HepG2 (cell line): ENCODE data around the gene SLC25A25. TPM values are rescaled to one million over a fixed set of nuclear protein-coding genes. Genes with fewer than 3 reads are reported as not detected.

ENCODE experiments used
- DMAP1 ChIP-seq: IDR thresholded peaks from 2 replicates; pipeline ENCODE4 v1.6.1; 2016
- GATAD2A ChIP-seq: IDR thresholded peaks from 2 replicates; pipeline ENCODE4 v1.6.1; 2016
- HMG20A ChIP-seq: IDR thresholded peaks from 2 replicates; pipeline ENCODE4 v1.6.1; 2016; ENCODE audit warnings: borderline replicate concordance
- KAT7 ChIP-seq: IDR thresholded peaks from 2 replicates; pipeline ENCODE4 v1.6.1; 2018; ENCODE audit warnings: borderline replicate concordance, missing compliant biosample characterization
- KDM6A ChIP-seq: IDR thresholded peaks from 2 replicates; pipeline ENCODE4 v1.6.1; 2016; ENCODE audit warnings: low read depth
- MED1 ChIP-seq: sonication (generic); formaldehyde crosslinking; IDR thresholded peaks from 2 replicates; pipeline ENCODE4 v1.4.0; 2020; ENCODE audit warnings: missing genetic modification reagents
- NR2C2 ChIP-seq: sonication (generic); formaldehyde crosslinking; IDR thresholded peaks from 2 replicates; pipeline ENCODE4 v1.4.0; 2020; ENCODE audit warnings: missing genetic modification reagents, mild to moderate bottlenecking, moderate library complexity, borderline replicate concordance
- NR2F6 ChIP-seq, 2 experiments: IDR thresholded peaks; 2 replicates each; pipeline ENCODE4 v1.6.1; 2016; ENCODE audit warnings: antibody characterized with exemption in 1 of 2, mild to moderate bottlenecking in 1 of 2
- NRL ChIP-seq: sonication (generic); formaldehyde crosslinking; IDR thresholded peaks from 2 replicates; pipeline ENCODE4 v1.5.0; 2020; ENCODE audit warnings: missing genetic modification reagents, mild to moderate bottlenecking, moderate library complexity, borderline replicate concordance
- SOX6 ChIP-seq, 2 experiments: fragments of 450-650 bp in 1 of 2; sonication (generic) in 1 of 2; formaldehyde crosslinking in 1 of 2; IDR thresholded peaks; 2 replicates each; pipeline versions ENCODE4 v1.4.0 to v1.6.1; 2017 to 2020; ENCODE audit warnings: antibody characterized with exemption in 1 of 2, mild to moderate bottlenecking in 1 of 2, missing genetic modification reagents in 1 of 2
- TCF7L2 ChIP-seq: IDR thresholded peaks from 2 replicates; pipeline ENCODE4 v1.6.1; 2011; ENCODE audit warnings: mild to moderate bottlenecking, low read depth, low read length, moderate library complexity
- THAP11 ChIP-seq: IDR thresholded peaks from 2 replicates; pipeline ENCODE4 v1.6.1; 2016; ENCODE audit warnings: missing biosample characterization, missing genetic modification reagents
- ZBTB7A ChIP-seq: sonication (generic); formaldehyde crosslinking; IDR thresholded peaks from 2 replicates; pipeline ENCODE4 v1.8.0; 2022; ENCODE audit warnings: mild to moderate bottlenecking, missing genetic modification reagents
- ZNF101 ChIP-seq: sonication (generic); formaldehyde crosslinking; IDR thresholded peaks from 2 replicates; pipeline ENCODE4 v1.4.0; 2020; ENCODE audit warnings: mild to moderate bottlenecking, low read depth, missing genetic modification reagents, borderline replicate concordance
- ZNF143 ChIP-seq: sonication (generic); formaldehyde crosslinking; IDR thresholded peaks from 2 replicates; pipeline ENCODE4 v1.4.0; 2020; ENCODE audit warnings: missing genetic modification reagents
- ZNF382 ChIP-seq: sonication (generic); formaldehyde crosslinking; IDR thresholded peaks from 2 replicates; pipeline ENCODE4 v1.5.0; 2020; ENCODE audit warnings: missing genetic modification reagents, mild to moderate bottlenecking, borderline replicate concordance
- ZNF546 ChIP-seq: sonication (generic); formaldehyde crosslinking; conservative IDR thresholded peaks from 2 replicates; pipeline ENCODE4 v1.8.1; 2023; ENCODE audit warnings: mild to moderate bottlenecking, missing genetic modification reagents
- ZNF564 ChIP-seq: sonication (generic); formaldehyde crosslinking; IDR thresholded peaks from 2 replicates; pipeline ENCODE4 v1.8.1; 2023; ENCODE audit warnings: mild to moderate bottlenecking, missing genetic modification reagents
- ZNF598 ChIP-seq: sonication (generic); formaldehyde crosslinking; IDR thresholded peaks from 2 replicates; pipeline ENCODE4 v1.5.1; 2020; ENCODE audit warnings: mild to moderate bottlenecking, missing genetic modification reagents, borderline replicate concordance
- ZNF75D ChIP-seq: sonication (generic); formaldehyde crosslinking; IDR thresholded peaks from 2 replicates; pipeline ENCODE4 v1.8.1; 2023; ENCODE audit warnings: missing genetic modification reagents, mild to moderate bottlenecking, borderline replicate concordance
- polyA plus RNA-seq, 8 experiments: library from polyadenylated mRNA; depleted of rRNA in 3 of 8; stranded (reverse) in 7 of 8; unstranded in 1 of 8; fragments of >200 nt; fragmentation: Illumina TruSeq in 4 of 8; extraction: Trizol in 4 of 8; gene quantifications; 2 replicates each; pipeline versions ENCODE4 v1.2.1 to v1.2.3, GENCODE V29; 2011 to 2016; ENCODE audit warnings: low read depth in 4 of 8, missing spikeins in 1 of 8, mixed read lengths in 1 of 8; ENCODE audit not compliant: insufficient read depth in 1 of 8
- total RNA-seq, 5 experiments: library from RNA; depleted of rRNA; stranded (reverse); fragments of >200 nt; fragmentation: Illumina TruSeq; extraction: Trizol; gene quantifications; 2 replicates each; pipeline ENCODE4 v1.2.3, GENCODE V29; 2016; ENCODE audit warnings: low read depth in 1 of 5
- TF ChIP-seq, protein P1 (sequence below): sonication (generic); formaldehyde crosslinking; IDR thresholded peaks from 2 replicates; pipeline ENCODE4 v1.4.0; 2020; ENCODE audit warnings: missing genetic modification reagents
- TF ChIP-seq, protein P2 (sequence below): sonication (generic); formaldehyde crosslinking; conservative IDR thresholded peaks from 2 replicates; pipeline ENCODE4 v1.5.0; 2020; ENCODE audit warnings: missing genetic modification reagents
- TF ChIP-seq, protein P3 (sequence below): sonication (generic); formaldehyde crosslinking; IDR thresholded peaks from 2 replicates; pipeline ENCODE4 v1.5.0; 2020; ENCODE audit warnings: mild to moderate bottlenecking, missing genetic modification reagents, moderate library complexity
- TF ChIP-seq, protein P4 (sequence below): sonication (generic); formaldehyde crosslinking; IDR thresholded peaks from 2 replicates; pipeline ENCODE4 v1.5.1; 2020; ENCODE audit warnings: mild to moderate bottlenecking, missing genetic modification reagents, borderline replicate concordance

Gene SLC25A25
- total and polyA plus RNA-seq, 2 of the 13 experiments (the other 11 are each of a cell fraction or from before 2014, with no cell fraction given), result 10.5 to 24.8 TPM

DNA sequence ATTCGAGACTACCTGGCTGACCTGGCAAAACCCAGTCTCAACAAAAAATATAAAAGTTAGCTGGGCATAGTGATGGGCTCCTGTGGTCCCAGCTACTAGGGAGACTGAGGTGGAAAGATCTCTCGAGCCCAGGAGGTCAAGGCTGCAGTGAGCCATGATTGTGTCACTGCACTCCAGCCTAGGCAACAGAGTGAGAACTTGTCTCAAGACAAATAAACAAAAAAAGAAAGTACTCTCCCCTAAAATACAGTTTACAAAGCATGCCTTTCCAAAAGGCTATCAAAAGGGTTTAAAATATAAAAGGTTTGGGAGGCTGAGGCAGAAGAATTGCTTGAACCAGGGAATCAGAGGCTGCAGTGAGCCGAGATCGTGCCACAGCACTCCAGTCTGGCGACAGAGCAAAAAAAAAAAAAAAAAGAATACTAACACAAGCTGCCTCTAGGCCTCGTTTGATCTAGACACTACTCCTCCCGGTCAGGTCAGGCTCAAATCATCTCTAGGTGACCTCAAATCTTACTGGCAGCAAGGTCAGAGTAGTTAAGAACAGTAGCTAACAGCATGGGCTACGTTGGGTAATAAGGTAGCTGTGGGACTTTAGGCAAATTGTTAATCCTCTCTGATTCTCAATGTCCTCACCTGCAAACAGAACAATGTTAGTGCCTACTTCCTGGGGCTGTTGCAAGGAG lies 10.2 kb upstream of the SLC25A25 start (continued):
- TF ChIP-seq HMG20A (peak; percentile 43; the same call in 1 of the 2 replicates), KAT7 (CRISPR knock-in tag) (no peak), DMAP1 (CRISPR knock-in tag) (no peak), KDM6A (CRISPR knock-in tag) (no peak), NR2F6 (IDR thresholded peaks at IDR 0.05) (peak; percentile 80), NR2F6 (CRISPR knock-in tag; IDR thresholded peaks at IDR 0.05) (peak; percentile 45), THAP11 (CRISPR knock-in tag) (no peak), MED1 (CRISPR knock-in tag) (0 out of 2 replicates have a peak, but pooled peaks have one; percentile 18), TCF7L2 (no peak), ZNF598 (CRISPR knock-in tag) (no peak), ZNF75D (no peak), ZNF546 (CRISPR knock-in tag) (no peak), ZNF382 (CRISPR knock-in tag) (no peak), GATAD2A (peak; percentile 11; the same call in 1 of the 2 replicates), SOX6 (IDR thresholded peaks at IDR 0.05) (no peak), SOX6 (CRISPR knock-in tag; IDR thresholded peaks at IDR 0.05) (no peak), NR2C2 (CRISPR knock-in tag) (no peak), ZNF564 (no peak), NRL (CRISPR knock-in tag) (no peak), ZBTB7A (CRISPR knock-in tag) (no peak), ZNF101 (no peak), ZNF143 (CRISPR knock-in tag) (no peak)
- TF ChIP-seq, protein P1, sequence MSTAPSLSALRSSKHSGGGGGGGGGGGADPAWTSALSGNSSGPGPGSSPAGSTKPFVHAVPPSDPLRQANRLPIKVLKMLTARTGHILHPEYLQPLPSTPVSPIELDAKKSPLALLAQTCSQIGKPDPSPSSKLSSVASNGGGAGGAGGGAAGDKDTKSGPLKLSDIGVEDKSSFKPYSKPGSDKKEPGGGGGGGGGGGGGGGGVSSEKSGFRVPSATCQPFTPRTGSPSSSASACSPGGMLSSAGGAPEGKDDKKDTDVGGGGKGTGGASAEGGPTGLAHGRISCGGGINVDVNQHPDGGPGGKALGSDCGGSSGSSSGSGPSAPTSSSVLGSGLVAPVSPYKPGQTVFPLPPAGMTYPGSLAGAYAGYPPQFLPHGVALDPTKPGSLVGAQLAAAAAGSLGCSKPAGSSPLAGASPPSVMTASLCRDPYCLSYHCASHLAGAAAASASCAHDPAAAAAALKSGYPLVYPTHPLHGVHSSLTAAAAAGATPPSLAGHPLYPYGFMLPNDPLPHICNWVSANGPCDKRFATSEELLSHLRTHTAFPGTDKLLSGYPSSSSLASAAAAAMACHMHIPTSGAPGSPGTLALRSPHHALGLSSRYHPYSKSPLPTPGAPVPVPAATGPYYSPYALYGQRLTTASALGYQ (CRISPR knock-in tag), result no peak
- TF ChIP-seq, protein P2, sequence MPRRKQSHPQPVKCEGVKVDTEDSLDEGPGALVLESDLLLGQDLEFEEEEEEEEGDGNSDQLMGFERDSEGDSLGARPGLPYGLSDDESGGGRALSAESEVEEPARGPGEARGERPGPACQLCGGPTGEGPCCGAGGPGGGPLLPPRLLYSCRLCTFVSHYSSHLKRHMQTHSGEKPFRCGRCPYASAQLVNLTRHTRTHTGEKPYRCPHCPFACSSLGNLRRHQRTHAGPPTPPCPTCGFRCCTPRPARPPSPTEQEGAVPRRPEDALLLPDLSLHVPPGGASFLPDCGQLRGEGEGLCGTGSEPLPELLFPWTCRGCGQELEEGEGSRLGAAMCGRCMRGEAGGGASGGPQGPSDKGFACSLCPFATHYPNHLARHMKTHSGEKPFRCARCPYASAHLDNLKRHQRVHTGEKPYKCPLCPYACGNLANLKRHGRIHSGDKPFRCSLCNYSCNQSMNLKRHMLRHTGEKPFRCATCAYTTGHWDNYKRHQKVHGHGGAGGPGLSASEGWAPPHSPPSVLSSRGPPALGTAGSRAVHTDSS (CRISPR knock-in tag), result no peak
- TF ChIP-seq, protein P3, sequence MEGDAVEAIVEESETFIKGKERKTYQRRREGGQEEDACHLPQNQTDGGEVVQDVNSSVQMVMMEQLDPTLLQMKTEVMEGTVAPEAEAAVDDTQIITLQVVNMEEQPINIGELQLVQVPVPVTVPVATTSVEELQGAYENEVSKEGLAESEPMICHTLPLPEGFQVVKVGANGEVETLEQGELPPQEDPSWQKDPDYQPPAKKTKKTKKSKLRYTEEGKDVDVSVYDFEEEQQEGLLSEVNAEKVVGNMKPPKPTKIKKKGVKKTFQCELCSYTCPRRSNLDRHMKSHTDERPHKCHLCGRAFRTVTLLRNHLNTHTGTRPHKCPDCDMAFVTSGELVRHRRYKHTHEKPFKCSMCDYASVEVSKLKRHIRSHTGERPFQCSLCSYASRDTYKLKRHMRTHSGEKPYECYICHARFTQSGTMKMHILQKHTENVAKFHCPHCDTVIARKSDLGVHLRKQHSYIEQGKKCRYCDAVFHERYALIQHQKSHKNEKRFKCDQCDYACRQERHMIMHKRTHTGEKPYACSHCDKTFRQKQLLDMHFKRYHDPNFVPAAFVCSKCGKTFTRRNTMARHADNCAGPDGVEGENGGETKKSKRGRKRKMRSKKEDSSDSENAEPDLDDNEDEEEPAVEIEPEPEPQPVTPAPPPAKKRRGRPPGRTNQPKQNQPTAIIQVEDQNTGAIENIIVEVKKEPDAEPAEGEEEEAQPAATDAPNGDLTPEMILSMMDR (CRISPR knock-in tag), result no peak
- TF ChIP-seq, protein P4, sequence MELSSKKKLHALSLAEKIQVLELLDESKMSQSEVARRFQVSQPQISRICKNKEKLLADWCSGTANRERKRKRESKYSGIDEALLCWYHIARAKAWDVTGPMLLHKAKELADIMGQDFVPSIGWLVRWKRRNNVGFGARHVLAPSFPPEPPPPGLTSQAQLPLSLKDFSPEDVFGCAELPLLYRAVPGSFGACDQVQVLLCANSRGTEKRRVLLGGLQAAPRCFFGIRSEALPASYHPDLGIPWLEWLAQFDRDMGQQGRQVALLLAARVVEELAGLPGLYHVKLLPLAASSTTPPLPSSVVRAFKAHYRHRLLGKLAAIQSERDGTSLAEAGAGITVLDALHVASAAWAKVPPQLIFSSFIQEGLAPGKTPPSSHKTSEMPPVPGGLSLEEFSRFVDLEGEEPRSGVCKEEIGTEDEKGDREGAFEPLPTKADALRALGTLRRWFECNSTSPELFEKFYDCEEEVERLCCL (CRISPR knock-in tag), result no peak
